SK-N-SH treated with all-trans-retinoic acid at 6 μM for 48 hours (cell line): ENCODE data around the gene PIAS3.

ENCODE experiments used
- ATAC-seq: fragments of 200-7000 bp; cut with Tn5 transposase; 3 replicates; pipeline ENCODE4 v1.9.1; 2020; ENCODE audit warnings: mild to moderate bottlenecking, moderate library complexity
- BACH2 ChIP-seq: fragments of 250-450 bp; sonication (Bioruptor Pico); IDR thresholded peaks from 2 replicates; pipeline ENCODE4 v1.9.0; 2021; ENCODE audit warnings: mild to moderate bottlenecking, borderline replicate concordance
- CREB5 ChIP-seq: fragments of 250-450 bp; sonication (Bioruptor Pico); IDR thresholded peaks from 2 replicates; pipeline ENCODE4 v1.5.1; 2020; ENCODE audit warnings: low read depth, mild to moderate bottlenecking, moderate library complexity
- ESRRG ChIP-seq: fragments of 250-450 bp; sonication (Bioruptor Pico); IDR thresholded peaks from 2 replicates; pipeline ENCODE4 v1.6.1; 2021; ENCODE audit warnings: mild to moderate bottlenecking
- GLIS3 ChIP-seq: fragments of 250-450 bp; sonication (Bioruptor Pico); IDR thresholded peaks from 2 replicates; pipeline ENCODE4 v1.5.0; 2020; ENCODE audit warnings: mild to moderate bottlenecking, moderate library complexity
- ISL1 ChIP-seq: fragments of 250-450 bp; sonication (Bioruptor Pico); IDR thresholded peaks from 2 replicates; pipeline ENCODE4 v2.1.2; 2022; ENCODE audit warnings: mild to moderate bottlenecking, moderate library complexity
- PATZ1 ChIP-seq: fragments of 250-450 bp; sonication (Bioruptor Pico); IDR thresholded peaks from 2 replicates; pipeline ENCODE4 v1.8.0; 2020; ENCODE audit warnings: mild to moderate bottlenecking, moderate library complexity, borderline replicate concordance
- POU6F1 ChIP-seq: fragments of 250-450 bp; sonication (Bioruptor Pico); IDR thresholded peaks from 2 replicates; pipeline ENCODE4 v1.8.0; 2021; ENCODE audit warnings: low read depth, mild to moderate bottlenecking, moderate library complexity, borderline replicate concordance
- PPARA ChIP-seq: fragments of 250-450 bp; sonication (Bioruptor Pico); IDR thresholded peaks from 2 replicates; pipeline ENCODE4 v1.5.0; 2020; ENCODE audit warnings: mild to moderate bottlenecking, borderline replicate concordance
- RARB ChIP-seq: fragments of 250-450 bp; sonication (Bioruptor Pico); IDR thresholded peaks from 2 replicates; pipeline ENCODE4 v1.8.0; 2021; ENCODE audit warnings: mild to moderate bottlenecking, moderate library complexity
- SNAI2 ChIP-seq: fragments of 250-450 bp; sonication (Bioruptor Pico); IDR thresholded peaks from 2 replicates; pipeline ENCODE4 v1.5.0; 2020; ENCODE audit warnings: mild to moderate bottlenecking, moderate library complexity
- TCF4 ChIP-seq: fragments of 250-450 bp; sonication (Bioruptor Pico); IDR thresholded peaks from 2 replicates; pipeline ENCODE4 v1.8.0; 2021; ENCODE audit warnings: mild to moderate bottlenecking, moderate library complexity, borderline replicate concordance
- TOX ChIP-seq: fragments of 250-450 bp; sonication (Bioruptor Pico); IDR thresholded peaks from 2 replicates; pipeline ENCODE4 v1.8.0; 2021; ENCODE audit warnings: mild to moderate bottlenecking, moderate library complexity, borderline replicate concordance
- ZC3H10 ChIP-seq: fragments of 250-450 bp; sonication (Bioruptor Pico); IDR thresholded peaks from 2 replicates; pipeline ENCODE4 v1.5.1; 2021; ENCODE audit warnings: mild to moderate bottlenecking, moderate library complexity
- ZFP3 ChIP-seq: fragments of 250-450 bp; sonication (Bioruptor Pico); IDR thresholded peaks from 2 replicates; pipeline ENCODE4 v1.5.0; 2020; ENCODE audit warnings: mild to moderate bottlenecking, moderate library complexity
- ZFP30 ChIP-seq: fragments of 450-650 bp; formaldehyde crosslinking; IDR thresholded peaks from 2 replicates; pipeline ENCODE4 v1.5.0; 2022; ENCODE audit warnings: mild to moderate bottlenecking, moderate library complexity
- ZNF70 ChIP-seq: fragments of 450-650 bp; formaldehyde crosslinking; IDR thresholded peaks from 2 replicates; pipeline ENCODE4 v1.5.0; 2020; ENCODE audit warnings: mild to moderate bottlenecking, moderate library complexity
- ZNF8 ChIP-seq: fragments of 450-650 bp; formaldehyde crosslinking; IDR thresholded peaks from 2 replicates; pipeline ENCODE4 v1.5.0; 2020; ENCODE audit warnings: mild to moderate bottlenecking, moderate library complexity

The PIAS3 gene

GRCh38 chr1:145805057-145805456 lies 53.8 kb downstream of the PIAS3 start (continued):
- TF ChIP-seq PATZ1 (CRISPR knock-in tag) (no peak), ZFP3 (no peak), ISL1 (CRISPR knock-in tag) (no peak)

- no peak for TF ChIP-seq CREB5
- TF ChIP-seq BACH2 (CRISPR knock-in tag), result no peak
- no peak for TF ChIP-seq ESRRG (CRISPR knock-in tag)
- TF ChIP-seq ZFP3, result no peak
- TF ChIP-seq ISL1 (CRISPR knock-in tag), result no peak
- no peak for TF ChIP-seq TOX (CRISPR knock-in tag)
- TF ChIP-seq, all 23 proteins: peak for 0
- ATAC-seq, result peak; percentile 56
Observed at GRCh38 chr1:145804235-145805045, 54.4 kb downstream of the PIAS3 start.

GRCh38 chr1:145799806-145800205 lies 59.1 kb downstream of the PIAS3 start:
- ATAC-seq, result no peak
- TF ChIP-seq TCF4 (CRISPR knock-in tag) (no peak), ZNF70 (no peak), ZNF8 (CRISPR knock-in tag) (no peak), ISL1 (CRISPR knock-in tag) (no peak), ZFP30 (CRISPR knock-in tag) (no peak), POU6F1 (no peak), PATZ1 (CRISPR knock-in tag) (no peak), ZC3H10 (CRISPR knock-in tag) (no peak), RARB (CRISPR knock-in tag) (no peak), GLIS3 (no peak), TOX (CRISPR knock-in tag) (no peak), PPARA (no peak), CREB5 (no peak), SNAI2 (no peak)
